ENCODE data around the gene SHISAL2B.
"Not testable (repeated sequence)": the region's sequence is repeated elsewhere in the genome, so short reads cannot be mapped to it uniquely, and the experiment has no call there.

Gene SHISAL2B

GRCh38 chr5:64691291-64691690 is 988 bp downstream of the SHISAL2B start:
- H3K36me3 ChIP-seq: no peaks in the 10 kb centered on the region
- H3K27ac ChIP-seq: no peak overlapping the region
- TF ChIP-seq Cebpa-rat (IDR thresholded peaks at IDR 0.05): no peak
- H3K4me1 ChIP-seq: no peaks in the 10 kb centered on the region
- peaks cover 15% of the 10 kb centered on the region for H3K9me3 ChIP-seq
- H3K27me3 ChIP-seq: no peaks in the 10 kb centered on the region
- no peak overlapping the region for H3K9ac ChIP-seq
- H3K4me2 ChIP-seq: no peak overlapping the region
- H3K4me3 ChIP-seq: no peak overlapping the region
- no peaks in the 10 kb centered on the region for H4K20me1 ChIP-seq

DNA sequence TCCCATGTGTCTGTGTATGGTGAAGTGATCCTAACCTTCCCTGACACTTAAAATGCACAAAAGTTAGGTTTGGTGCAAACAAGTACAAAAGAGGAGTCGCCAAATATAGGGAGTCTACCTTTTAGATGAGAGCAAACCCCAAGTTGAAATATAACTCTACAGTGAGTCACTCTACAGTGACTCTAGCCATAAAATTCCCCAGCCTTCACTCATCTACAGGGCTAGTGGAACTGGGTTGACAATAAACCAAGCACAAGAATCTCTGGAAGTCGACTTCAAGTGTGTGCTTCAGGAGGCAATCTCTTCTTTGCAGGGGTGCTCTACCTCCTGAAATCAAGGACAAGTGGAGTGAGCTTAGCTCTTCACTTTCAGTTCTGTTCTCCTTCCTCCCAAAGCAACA is 3.3 kb downstream of the SHISAL2B start:
- Histone ChIP-seq H3K4me1 (no peaks in the 10 kb centered on the region), H3K4me3 (no peak overlapping the region), H3K9me3 (peaks cover 29% of the 10 kb centered on the region), H4K20me1 (no peaks in the 10 kb centered on the region), H3K27me3 (no peaks in the 10 kb centered on the region), H3K36me3 (no peaks in the 10 kb centered on the region), H3K4me2 (no peak overlapping the region), H3K9ac (no peak overlapping the region), H3K27ac (no peak overlapping the region)
- TF ChIP-seq Cebpa-rat (IDR thresholded peaks at IDR 0.05): no peak

GRCh38 chr5:64696414-64696813 is 6.1 kb downstream of the SHISAL2B start:
- not testable (repeated sequence) for H4K20me1 ChIP-seq, H3K4me2 ChIP-seq, H3K9ac ChIP-seq, H3K27me3 ChIP-seq, H3K4me3 ChIP-seq, H3K36me3 ChIP-seq, H3K4me1 ChIP-seq, H3K27ac ChIP-seq
- H3K9me3 ChIP-seq: peaks cover 16% of the 10 kb centered on the region

GRCh38 chr5:64700765-64701164 is 10.5 kb downstream of the SHISAL2B start:
- Histone ChIP-seq H3K4me1 (no peaks in the 10 kb centered on the region), H3K36me3 (no peaks in the 10 kb centered on the region), H3K4me2 (no peak overlapping the region), H3K4me3 (no peak overlapping the region), H4K20me1 (no peaks in the 10 kb centered on the region), H3K9ac (no peak overlapping the region), H3K9me3 (peaks cover 16% of the 10 kb centered on the region), H3K27ac (no peak overlapping the region), H3K27me3 (no peaks in the 10 kb centered on the region)
- TF ChIP-seq Cebpa-rat (IDR thresholded peaks at IDR 0.05): no peak

- H3K4me3 ChIP-seq, H3K9ac ChIP-seq, H3K27ac ChIP-seq, H3K36me3 ChIP-seq, H3K9me3 ChIP-seq, H3K4me2 ChIP-seq, H4K20me1 ChIP-seq, H3K4me1 ChIP-seq, H3K27me3 ChIP-seq: not testable (repeated sequence)
These were observed 15.8 kb downstream of the SHISAL2B start for GRCh38 chr5:64706074-64706473.

DNA sequence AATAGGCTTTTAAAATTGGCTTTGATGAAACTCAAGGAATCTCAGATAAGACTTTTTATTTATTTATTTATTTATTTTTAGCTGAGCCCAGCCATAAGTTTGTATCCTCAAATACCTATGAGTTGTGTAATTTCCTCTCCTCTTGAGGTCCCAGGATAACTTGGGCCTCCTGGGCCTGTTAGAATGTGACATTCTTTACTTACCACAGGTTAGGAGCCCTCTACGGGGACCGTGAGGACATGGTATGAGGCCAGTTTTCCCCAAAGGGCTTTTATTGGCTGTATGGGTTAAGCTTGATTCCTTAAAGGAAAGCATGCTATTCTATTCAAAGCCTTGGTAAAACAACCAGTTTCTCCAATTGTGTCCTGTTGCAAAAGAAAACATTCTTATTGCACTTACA is 16.9 kb downstream of the SHISAL2B start:
- no peak overlapping the region for H3K27ac ChIP-seq
- no peak overlapping the region for H3K4me2 ChIP-seq
- H3K36me3 ChIP-seq: no peaks in the 10 kb centered on the region
- H3K9ac ChIP-seq: no peak overlapping the region
- H3K4me3 ChIP-seq: no peak overlapping the region
- no peaks in the 10 kb centered on the region for H3K4me1 ChIP-seq
- no peaks in the 10 kb centered on the region for H4K20me1 ChIP-seq
- no peak for TF ChIP-seq Cebpa-rat (IDR thresholded peaks at IDR 0.05)
- H3K27me3 ChIP-seq: no peaks in the 10 kb centered on the region
- H3K9me3 ChIP-seq: no peaks in the 10 kb centered on the region

DNA sequence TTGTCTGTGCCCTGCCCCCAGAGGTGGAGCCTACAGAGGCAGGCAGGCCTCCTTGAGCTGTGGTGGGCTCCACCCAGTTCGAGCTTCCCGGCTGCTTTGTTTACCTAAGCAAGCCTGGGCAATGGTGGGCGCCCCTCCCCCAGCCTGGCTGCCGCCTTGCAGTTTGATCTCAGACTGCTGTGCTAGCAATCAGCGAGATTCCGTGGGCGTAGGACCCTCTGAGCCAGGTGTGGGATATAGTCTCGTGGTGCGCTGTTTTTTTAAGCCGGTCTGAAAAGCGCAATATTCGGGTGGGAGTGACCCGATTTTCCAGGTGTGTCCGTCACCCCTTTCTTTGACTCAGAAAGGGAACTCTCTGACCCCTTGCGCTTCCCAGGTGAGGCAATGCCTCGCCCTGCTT is 24.2 kb downstream of the SHISAL2B start:
- H3K9me3 ChIP-seq, H3K4me3 ChIP-seq, H3K27me3 ChIP-seq, H3K27ac ChIP-seq, H3K36me3 ChIP-seq, H3K9ac ChIP-seq, H3K4me1 ChIP-seq, H4K20me1 ChIP-seq, H3K4me2 ChIP-seq: not testable (repeated sequence)

DNA sequence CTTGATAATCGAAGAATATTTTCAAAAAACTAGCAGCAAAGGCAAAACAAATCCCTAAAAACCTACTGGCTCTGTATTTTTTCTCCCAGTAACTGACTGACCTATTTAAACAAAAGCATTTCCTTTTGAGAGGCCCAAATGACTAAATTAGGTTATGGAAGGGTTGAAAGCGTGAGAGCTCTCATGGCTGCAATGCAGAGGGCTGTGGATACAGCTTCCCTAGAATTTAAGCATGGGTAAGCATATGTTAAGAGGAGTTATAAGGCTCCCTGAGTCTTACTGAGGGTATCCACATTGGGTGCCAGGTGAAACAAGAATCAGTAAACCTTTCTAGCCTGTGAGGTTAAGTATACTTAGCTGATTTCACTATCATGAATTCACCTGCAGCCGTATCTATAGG is 32.3 kb downstream of the SHISAL2B start:
- no peak overlapping the region for H3K27ac ChIP-seq

GRCh38 chr5:64727150-64727549 is 36.8 kb downstream of the SHISAL2B start:
- no peak overlapping the region for H3K4me2 ChIP-seq
- no peaks in the 10 kb centered on the region for H3K9me3 ChIP-seq
- no peak overlapping the region for H3K4me3 ChIP-seq
- H3K27me3 ChIP-seq: no peaks in the 10 kb centered on the region
- no peak overlapping the region for H3K27ac ChIP-seq
- H3K36me3 ChIP-seq: peaks cover 83% of the 10 kb centered on the region
- TF ChIP-seq Cebpa-rat (IDR thresholded peaks at IDR 0.05): no peak
- H3K4me1 ChIP-seq: no peaks in the 10 kb centered on the region
- H4K20me1 ChIP-seq: no peaks in the 10 kb centered on the region; the same call in 1 of the 2 replicates
- H3K9ac ChIP-seq: no peak overlapping the region

More for the DNA sequence above, 32.3 kb downstream of the SHISAL2B start:
- H3K9ac ChIP-seq: no peak overlapping the region
- no peak for TF ChIP-seq Cebpa-rat (IDR thresholded peaks at IDR 0.05)
- H3K4me3 ChIP-seq: no peak overlapping the region
- H3K36me3 ChIP-seq: peaks cover 63% of the 10 kb centered on the region
- no peaks in the 10 kb centered on the region for H3K27me3 ChIP-seq
- no peaks in the 10 kb centered on the region for H3K4me1 ChIP-seq
- no peaks in the 10 kb centered on the region for H3K9me3 ChIP-seq
- no peak overlapping the region for H3K4me2 ChIP-seq
- H4K20me1 ChIP-seq: no peaks in the 10 kb centered on the region

GRCh38 chr5:64742411-64742810 is 52.1 kb downstream of the SHISAL2B start:
- TF ChIP-seq Cebpa-rat (IDR thresholded peaks at IDR 0.05): no peak
- no peak overlapping the region for H3K27ac ChIP-seq
- peaks cover 57% of the 10 kb centered on the region for H3K36me3 ChIP-seq
- no peaks in the 10 kb centered on the region for H3K9me3 ChIP-seq
- no peak overlapping the region for H3K4me3 ChIP-seq
- H3K27me3 ChIP-seq: no peaks in the 10 kb centered on the region
- H3K4me1 ChIP-seq: peaks cover 10% of the 10 kb centered on the region; the same call in 1 of the 2 replicates
- H3K9ac ChIP-seq: no peak overlapping the region
- peaks cover 20% of the 10 kb centered on the region for H4K20me1 ChIP-seq
- peak overlapping the region; percentile 25; the same call in 1 of the 2 replicates for H3K4me2 ChIP-seq

DNA sequence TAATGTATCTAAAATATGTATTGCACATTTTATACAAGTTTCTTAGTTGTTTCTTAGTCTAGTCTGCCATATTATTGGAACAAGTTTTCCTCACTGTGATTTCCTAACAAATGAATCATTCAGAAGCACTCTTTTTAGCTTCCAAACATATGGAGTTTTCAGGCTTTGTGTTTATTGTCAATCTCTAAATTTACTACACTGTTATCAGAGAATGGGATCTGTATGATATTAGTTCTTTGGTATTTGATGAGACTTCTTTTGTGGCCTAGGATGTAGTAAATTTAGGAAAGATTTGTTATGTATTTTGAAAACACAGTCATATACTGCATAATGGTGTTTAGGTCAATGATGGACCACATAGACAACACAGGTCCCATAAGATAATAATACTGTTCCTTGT is 52.5 kb downstream of the SHISAL2B start:
- Histone ChIP-seq H3K9me3 (no peaks in the 10 kb centered on the region), H3K4me2 (peak overlapping the region; percentile 25; the same call in 1 of the 2 replicates), H3K27ac (no peak overlapping the region), H3K9ac (no peak overlapping the region), H3K27me3 (no peaks in the 10 kb centered on the region), H3K4me3 (no peak overlapping the region), H3K4me1 (peaks cover 10% of the 10 kb centered on the region; the same call in 1 of the 2 replicates), H4K20me1 (peaks cover 23% of the 10 kb centered on the region), H3K36me3 (peaks cover 59% of the 10 kb centered on the region)
- TF ChIP-seq Cebpa-rat (IDR thresholded peaks at IDR 0.05): no peak

All from BLaER1 (cell line).